Vagina (tissue), 2 donors: ENCODE results near the gene ABCA7. TPM values are rescaled to one million over a fixed set of nuclear protein-coding genes. Genes with fewer than 3 reads are reported as not detected.

ENCODE experiments used
- DNase-seq, 2 donors: peaks; one replicate each; pipeline ENCODE4 v3.0.0-alpha.2; 2017; ENCODE audit errors: extremely low spot score in 2 of 2
- H3K27ac ChIP-seq: fragments of 200-600 bp; sonication (generic); one replicate; pipeline ENCODE4 v1.5.1; 2019
- H3K27me3 ChIP-seq: fragments of 200-600 bp; sonication (generic); one replicate; pipeline ENCODE4 v1.5.1; 2019
- H3K36me3 ChIP-seq, 2 donors: fragments of 200-600 bp; sonication (generic); one replicate each; pipeline ENCODE4 v1.5.1; 2017 to 2019
- H3K4me1 ChIP-seq: fragments of 200-600 bp; sonication (generic); one replicate; pipeline ENCODE4 v1.5.1; 2019
- H3K4me3 ChIP-seq, 2 donors: fragments of 200-600 bp; sonication (generic); 1 replicate in 1 of 2; 2 replicates in 1 of 2; pipeline ENCODE4 v1.5.1; 2016 to 2019
- H3K9me3 ChIP-seq: fragments of 200-600 bp; sonication (generic); one replicate; pipeline ENCODE4 v1.5.1; 2019
- CTCF ChIP-seq, 3 experiments: fragments of 450-650 bp in 2 of 3; fragments of 200-600 bp in 1 of 3; sonication (generic) in 1 of 3; IDR thresholded peaks; one replicate each; pipeline ENCODE4 v1.5.1; 2017 to 2019; ENCODE audit warnings: antibody characterized with exemption in 3 of 3, mild to moderate bottlenecking in 2 of 3, moderate library complexity in 2 of 3
- POLR2A ChIP-seq, 2 donors: fragments of 450-650 bp; IDR thresholded peaks; one replicate each; pipeline ENCODE4 v1.6.1; 2017; ENCODE audit warnings: antibody characterized with exemption in 2 of 2, mild to moderate bottlenecking in 2 of 2, moderate library complexity in 2 of 2
- POLR2AphosphoS5 ChIP-seq, 2 donors: sonication (generic); formaldehyde crosslinking; IDR thresholded peaks; one replicate each; pipeline ENCODE4 v1.9.0; 2017; ENCODE audit warnings: antibody characterized with exemption in 2 of 2, mild to moderate bottlenecking in 2 of 2, low read depth in 1 of 2; ENCODE audit not compliant: insufficient read depth in 1 of 2
- intact Hi-C: fragments of 100-400 bp; cut with DNase I; formaldehyde crosslinking; loops from one replicate; pipeline ENCODE4 v1.15.1; 2023
- total RNA-seq: library from RNA; depleted of rRNA; stranded (reverse); fragments of >200 nt; gene quantifications from one replicate; pipeline ENCODE4 v1.2.3, GENCODE V29; 2016

ABCA7 gene
- total RNA-seq, 1 donor from 2014 or later: 29.5 TPM

- no peaks in the 10 kb centered on the region for H3K27me3 ChIP-seq
- TF ChIP-seq POLR2A (IDR thresholded peaks at IDR 0.05) (no peak), CTCF (IDR thresholded peaks at IDR 0.05) (no peak), POLR2AphosphoS5 (IDR thresholded peaks at IDR 0.05; ENCODE audit: insufficient read depth in 1 of 2, low read depth in 1 of 2) (no peak)
- intact Hi-C loops: no loop called here
- H3K4me3 ChIP-seq: no peak overlapping the region
- DNase-seq: no peak
- peaks cover 0 to 36% of the 10 kb centered on the region in 2 donors for H3K36me3 ChIP-seq
- peaks cover 33% of the 10 kb centered on the region for H3K4me1 ChIP-seq
- no peaks in the 10 kb centered on the region for H3K9me3 ChIP-seq
- no peak overlapping the region for H3K27ac ChIP-seq
Observed at GRCh38 chr19:1032264-1032867, 7.5 kb upstream of the ABCA7 start.

- DNase-seq: no peak
- Histone ChIP-seq H3K27me3 (no peaks in the 10 kb centered on the region), H3K4me3 (no peak overlapping the region), H3K36me3 (peaks cover 0 to 38% of the 10 kb centered on the region in 2 donors), H3K27ac (no peak overlapping the region), H3K4me1 (peaks cover 27% of the 10 kb centered on the region), H3K9me3 (no peaks in the 10 kb centered on the region)
- TF ChIP-seq CTCF (IDR thresholded peaks at IDR 0.05): no peak
- no peak for TF ChIP-seq POLR2A (IDR thresholded peaks at IDR 0.05)
- TF ChIP-seq POLR2AphosphoS5 (IDR thresholded peaks at IDR 0.05; ENCODE audit: insufficient read depth in 1 of 2, low read depth in 1 of 2): no peak
- intact Hi-C loops: no loop called here
Observed at GRCh38 chr19:1035998-1036621, 3.8 kb upstream of the ABCA7 start.

- Histone ChIP-seq H3K9me3 (no peaks in the 10 kb centered on the region), H3K27me3 (no peaks in the 10 kb centered on the region), H3K4me3 (no peak overlapping the region), H3K27ac (no peak overlapping the region), H3K36me3 (peaks cover 0 to 27% of the 10 kb centered on the region in 2 donors), H3K4me1 (peaks cover 36% of the 10 kb centered on the region)
- TF ChIP-seq POLR2A (IDR thresholded peaks at IDR 0.05) (no peak), POLR2AphosphoS5 (IDR thresholded peaks at IDR 0.05; ENCODE audit: insufficient read depth in 1 of 2, low read depth in 1 of 2) (no peak), CTCF (IDR thresholded peaks at IDR 0.05) (no peak)
- intact Hi-C loops: no loop called here
- DNase-seq: no peak
Observed at GRCh38 chr19:1037621-1038064, 2.3 kb upstream of the ABCA7 start.

GRCh38 chr19:1038978-1039645, 795 bp upstream of the ABCA7 start:
- peak overlapping the region; percentile 51 to 55 for H3K4me3 ChIP-seq
- no peaks in the 10 kb centered on the region for H3K9me3 ChIP-seq
- H3K27me3 ChIP-seq: no peaks in the 10 kb centered on the region
- no peak for DNase-seq
- no peak overlapping the region for H3K27ac ChIP-seq
- TF ChIP-seq POLR2A (IDR thresholded peaks at IDR 0.05): no peak
- TF ChIP-seq CTCF (IDR thresholded peaks at IDR 0.05): no peak
- no peak for TF ChIP-seq POLR2AphosphoS5 (IDR thresholded peaks at IDR 0.05; ENCODE audit: insufficient read depth in 1 of 2, low read depth in 1 of 2)
- peaks cover 36% of the 10 kb centered on the region for H3K4me1 ChIP-seq
- H3K36me3 ChIP-seq: peaks cover 0 to 19% of the 10 kb centered on the region in 2 donors
- intact Hi-C loops: no loop called here
